HepG2 (cell line): ENCODE data around the gene HEPACAM. TPM values are rescaled to one million over a fixed set of nuclear protein-coding genes. Genes with fewer than 3 reads are reported as not detected.

ENCODE experiments used
- ATAC-seq: fragments of 200-7000 bp; cut with Tn5 transposase; 3 replicates; pipeline ENCODE4 v1.9.1; 2020; ENCODE audit warnings: mild to moderate bottlenecking, moderate library complexity
- BruUV-seq: library from RNA; stranded (reverse); fragments of 400-500 nt; replicated peaks from 2 replicates; lab custom pipeline; 2021; lab: Mats Ljungman, UMichigan
- CTCF ChIA-PET: fragments of 300-600 bp; formaldehyde crosslinking; extraction: SDS; loops from one replicate; lab custom pipeline; 2021; ENCODE audit warnings: low total read pairs, inconsistent platforms, low intra/inter-chr PET ratio; lab: Yijun Ruan, JAX
- POLR2A ChIA-PET: fragments of 350-600 bp; sonication (Branson Sonifier 250); formaldehyde crosslinking; loops from one replicate; lab custom pipeline; 2020; ENCODE audit warnings: antibody characterized with exemption, inconsistent platforms; lab: Yijun Ruan, JAX
- DNase-seq: peaks from one replicate; pipeline ENCODE4 v3.0.0-alpha.2; 2015; ENCODE audit warnings: low spot score
- FAIRE-seq: peaks from 3 replicates; lab custom pipeline; 2011; peaks lifted over from hg19 to GRCh38; lab: Jason Lieb, UNC
- H2AFZ ChIP-seq: one replicate; pipeline ENCODE4 v1.6.1; 2011; ENCODE audit warnings: low read length, inconsistent platforms
- H3K27ac ChIP-seq: fragments of 300-600 bp; 3 replicates; pipeline ENCODE4 v1.8.0; 2011; ENCODE audit warnings: mixed run types, mild to moderate bottlenecking, mixed read lengths, low read length, inconsistent platforms; ENCODE audit not compliant: insufficient read depth; ENCODE audit errors: extremely low read length
- H3K27me3 ChIP-seq, 2 experiments: fragments of 200-600 bp in 1 of 2; 2 replicates in 1 of 2; 3 replicates in 1 of 2; pipeline versions ENCODE4 v1.6.0 to v1.8.0; 2011; ENCODE audit warnings: low read length in 2 of 2, mild to moderate bottlenecking in 2 of 2, moderate library complexity in 2 of 2, inconsistent platforms in 1 of 2; ENCODE audit not compliant: insufficient read depth in 2 of 2, control insufficient read depth in 1 of 2
- H3K36me3 ChIP-seq, 2 experiments: fragments of 200-600 bp in 1 of 2; replicated peaks in 1 of 2; 2 replicates in 1 of 2; 3 replicates in 1 of 2; pipeline versions ENCODE4 v1.5.1 to v1.8.0; 2011; ENCODE audit warnings: low read length in 2 of 2, inconsistent platforms in 1 of 2; ENCODE audit not compliant: insufficient read depth in 2 of 2, control insufficient read depth in 1 of 2
- H3K4me1 ChIP-seq: 2 replicates; pipeline ENCODE4 v1.5.1; 2012; ENCODE audit warnings: low read length, inconsistent platforms; ENCODE audit not compliant: insufficient read depth
- H3K4me2 ChIP-seq: 2 replicates; pipeline ENCODE4 v1.6.0; 2011; ENCODE audit warnings: low read depth, low read length, inconsistent platforms
- H3K4me3 ChIP-seq, 3 experiments: fragments of 200-600 bp in 1 of 3; sonication (generic), shearing (Covaris generic) in 1 of 3; replicated peaks in 1 of 3; 2 replicates each; pipeline ENCODE4 v1.5.1; 2011 to 2016; ENCODE audit warnings: low read length in 3 of 3, inconsistent platforms in 2 of 3, low read depth in 2 of 3, mild to moderate bottlenecking in 2 of 3, control low read depth in 1 of 3, mixed read lengths in 1 of 3; ENCODE audit not compliant: insufficient read depth in 1 of 3
- H3K79me2 ChIP-seq: one replicate; pipeline ENCODE4 v1.6.1; 2011; ENCODE audit warnings: low read length, inconsistent platforms; ENCODE audit not compliant: insufficient read depth
- H3K9ac ChIP-seq: 2 replicates; pipeline ENCODE4 v1.6.0; 2011; ENCODE audit warnings: mild to moderate bottlenecking, low read depth, low read length, inconsistent platforms; ENCODE audit not compliant: insufficient read depth
- H3K9me3 ChIP-seq: 2 replicates; pipeline ENCODE4 v1.5.1; 2012; ENCODE audit warnings: mild to moderate bottlenecking, low read length
- H4K20me1 ChIP-seq: 2 replicates; pipeline ENCODE4 v1.6.0; 2011; ENCODE audit warnings: inconsistent platforms, mild to moderate bottlenecking, low read length, moderate library complexity; ENCODE audit not compliant: insufficient read depth
- CEBPB ChIP-seq: IDR thresholded peaks from 2 replicates; pipeline ENCODE4 v1.6.1; 2011; ENCODE audit warnings: low read depth, low read length, improper control_type of control experiment, borderline replicate concordance
- ESRRA ChIP-seq: sonication (generic); formaldehyde crosslinking; IDR thresholded peaks from 2 replicates; pipeline ENCODE4 v1.5.1; 2020; ENCODE audit warnings: mild to moderate bottlenecking, low read depth, missing genetic modification reagents
- GATAD2A ChIP-seq: IDR thresholded peaks from 2 replicates; pipeline ENCODE4 v1.6.1; 2016
- JDP2 ChIP-seq: sonication (generic); formaldehyde crosslinking; IDR thresholded peaks from 2 replicates; pipeline ENCODE4 v1.8.1; 2022; ENCODE audit warnings: missing genetic modification reagents, borderline replicate concordance
- MNT ChIP-seq: fragments of 450-650 bp; IDR thresholded peaks from 2 replicates; pipeline ENCODE4 v1.6.1; 2016
- NR2F6 ChIP-seq, 2 experiments: IDR thresholded peaks; 2 replicates each; pipeline ENCODE4 v1.6.1; 2016; ENCODE audit warnings: antibody characterized with exemption in 1 of 2, mild to moderate bottlenecking in 1 of 2
- POGK ChIP-seq: sonication (generic); formaldehyde crosslinking; conservative IDR thresholded peaks from 2 replicates; pipeline ENCODE4 v1.8.0; 2022; ENCODE audit warnings: mild to moderate bottlenecking, moderate library complexity, missing genetic modification reagents
- POLR2AphosphoS2 ChIP-seq: IDR thresholded peaks from 2 replicates; pipeline ENCODE4 v1.6.1; 2011; ENCODE audit warnings: low read depth, low read length, improper control_type of control experiment
- SIX1 ChIP-seq: sonication (generic); formaldehyde crosslinking; IDR thresholded peaks from 2 replicates; pipeline ENCODE4 v1.4.0; 2020; ENCODE audit warnings: missing genetic modification reagents, borderline replicate concordance
- TBX3 ChIP-seq: fragments of 450-650 bp; IDR thresholded peaks from 2 replicates; pipeline ENCODE4 v1.6.1; 2017; ENCODE audit warnings: antibody characterized with exemption, mild to moderate bottlenecking, inconsistent platforms, borderline replicate concordance
- USF2 ChIP-seq, 2 experiments: sonication (generic) in 1 of 2; formaldehyde crosslinking in 1 of 2; IDR thresholded peaks; 2 replicates each; pipeline versions ENCODE4 v1.5.1 to v1.6.1; 2011 to 2020; ENCODE audit warnings: borderline replicate concordance in 1 of 2, low read depth in 1 of 2, low read length in 1 of 2, mild to moderate bottlenecking in 1 of 2, missing genetic modification reagents in 1 of 2, moderate library complexity in 1 of 2
- ZNF260 ChIP-seq: sonication (generic); formaldehyde crosslinking; IDR thresholded peaks from 2 replicates; pipeline ENCODE4 v1.4.0; 2020; ENCODE audit warnings: missing genetic modification reagents, low read depth, mild to moderate bottlenecking, borderline replicate concordance
- ZNF275 ChIP-seq: sonication (generic); formaldehyde crosslinking; IDR thresholded peaks from 2 replicates; pipeline ENCODE4 v1.8.0; 2022; ENCODE audit warnings: missing genetic modification reagents, mild to moderate bottlenecking, inconsistent platforms, borderline replicate concordance
- ZNF496 ChIP-seq: sonication (generic); formaldehyde crosslinking; IDR thresholded peaks from 2 replicates; pipeline ENCODE4 v1.8.1; 2023; ENCODE audit warnings: mild to moderate bottlenecking, moderate library complexity, missing genetic modification reagents; ENCODE audit not compliant: insufficient replicate concordance
- ZNF552 ChIP-seq: sonication (generic); formaldehyde crosslinking; IDR thresholded peaks from 2 replicates; pipeline ENCODE4 v1.9.0; 2022; ENCODE audit warnings: missing genetic modification reagents, mild to moderate bottlenecking, borderline replicate concordance
- ZNF563 ChIP-seq: sonication (generic); formaldehyde crosslinking; IDR thresholded peaks from 2 replicates; pipeline ENCODE4 v1.8.0; 2022; ENCODE audit warnings: mild to moderate bottlenecking, moderate library complexity, missing genetic modification reagents
- ZNF766 ChIP-seq: sonication (generic); formaldehyde crosslinking; IDR thresholded peaks from 2 replicates; pipeline ENCODE4 v1.5.0; 2020; ENCODE audit warnings: missing genetic modification reagents, borderline replicate concordance
- ZSCAN31 ChIP-seq: sonication (generic); formaldehyde crosslinking; IDR thresholded peaks from 2 replicates; pipeline ENCODE4 v1.5.0; 2020; ENCODE audit warnings: low read depth, mild to moderate bottlenecking, missing genetic modification reagents
- WGBS: methylation state at CpG from one replicate; pipeline ENCODE4 v1.1.6; 2017; ENCODE audit warnings: low lambda C conversion rate; 5-methylcytosine and 5-hydroxymethylcytosine counted together
- in situ Hi-C: cut with HindIII; loops from 2 replicates; pipeline ENCODE4 v1.10.0; 2017; ENCODE audit warnings: low pct_unique_long_range_greater_than_20kb; ENCODE audit not compliant: extremely low pct_ligation_motif_present
- intact Hi-C: fragments of 100-400 bp; cut with micrococcal nuclease; formaldehyde crosslinking; loops from one replicate; pipeline ENCODE4 v1.10.0; 2022; ENCODE audit not compliant: unreplicated experiment
- polyA plus RNA-seq, 8 experiments: library from polyadenylated mRNA; depleted of rRNA in 3 of 8; stranded (reverse) in 7 of 8; unstranded in 1 of 8; fragments of >200 nt; fragmentation: Illumina TruSeq in 4 of 8; extraction: Trizol in 4 of 8; gene quantifications; 2 replicates each; pipeline versions ENCODE4 v1.2.1 to v1.2.3, GENCODE V29; 2011 to 2016; ENCODE audit warnings: low read depth in 4 of 8, missing spikeins in 1 of 8, mixed read lengths in 1 of 8; ENCODE audit not compliant: insufficient read depth in 1 of 8
- total RNA-seq, 5 experiments: library from RNA; depleted of rRNA; stranded (reverse); fragments of >200 nt; fragmentation: Illumina TruSeq; extraction: Trizol; gene quantifications; 2 replicates each; pipeline ENCODE4 v1.2.3, GENCODE V29; 2016; ENCODE audit warnings: low read depth in 1 of 5

The HEPACAM gene
- total and polyA plus RNA-seq, 2 of the 13 experiments (the other 11 are each of a cell fraction or from before 2014, with no cell fraction given), result 66.9 to 121 TPM

- POLR2A ChIA-PET, result interaction anchor here (0.6 to 5.3 kb wide), 2 partner anchors 12 to 1412 kb away, joined by 3 to 34 read pairs; partner anchors contain the start of gene CCDC15
- intact Hi-C loops, result no loop called here
- DNase-seq (no peak), ATAC-seq (no peak), FAIRE-seq (no peak)
- no TSS peak for BruUV-seq
- no peaks in the 10 kb centered on the region for H3K27me3 ChIP-seq
- H3K36me3 ChIP-seq, result no peaks in the 10 kb centered on the region
- CTCF ChIA-PET, result no interaction called here
- peak overlapping the region; percentile 72; the same call in 1 of the 2 replicates for H3K4me2 ChIP-seq
- H3K4me3 ChIP-seq, result no peak overlapping the region
- no peak overlapping the region for H2AFZ ChIP-seq
- peaks cover 90% of the 10 kb centered on the region for H3K4me1 ChIP-seq
- H4K20me1 ChIP-seq, result no peaks in the 10 kb centered on the region
- H3K9ac ChIP-seq, result peak overlapping the region; percentile 58
- H3K79me2 ChIP-seq, result peaks cover under 1% of the 10 kb centered on the region
- WGBS, result 100% methylated on average over 1 of the region's 1 CpG
- no peaks in the 10 kb centered on the region for H3K9me3 ChIP-seq
- peak overlapping the region; percentile 89 for H3K27ac ChIP-seq
- in situ Hi-C loops, result no loop called here
- TF ChIP-seq ZSCAN31 (CRISPR knock-in tag) (no peak), SIX1 (CRISPR knock-in tag) (no peak), NR2F6 (IDR thresholded peaks at IDR 0.05) (no peak), NR2F6 (CRISPR knock-in tag; IDR thresholded peaks at IDR 0.05) (no peak), ZNF563 (CRISPR knock-in tag) (no peak), POLR2AphosphoS2 (no peak), ZNF260 (no peak), JDP2 (no peak), GATAD2A (CRISPR knock-in tag) (no peak), ZNF275 (CRISPR knock-in tag) (no peak), TBX3 (no peak), ESRRA (CRISPR knock-in tag) (no peak), ZNF496 (CRISPR knock-in tag) (no peak), ZNF552 (CRISPR knock-in tag) (no peak), ZNF766 (CRISPR knock-in tag) (no peak), CEBPB (no peak), USF2 (IDR thresholded peaks at IDR 0.05; ENCODE audit: low read depth, low read length) (no peak), USF2 (CRISPR knock-in tag; IDR thresholded peaks at IDR 0.05; ENCODE audit: borderline replicate concordance) (no peak), MNT (no peak), POGK (CRISPR knock-in tag) (no peak)
Observed at GRCh38 chr11:124941703-124942102, 5.9 kb upstream of the HEPACAM start.
